ENCODE measurements around the gene COL23A1.

COL23A1 gene

DNA sequence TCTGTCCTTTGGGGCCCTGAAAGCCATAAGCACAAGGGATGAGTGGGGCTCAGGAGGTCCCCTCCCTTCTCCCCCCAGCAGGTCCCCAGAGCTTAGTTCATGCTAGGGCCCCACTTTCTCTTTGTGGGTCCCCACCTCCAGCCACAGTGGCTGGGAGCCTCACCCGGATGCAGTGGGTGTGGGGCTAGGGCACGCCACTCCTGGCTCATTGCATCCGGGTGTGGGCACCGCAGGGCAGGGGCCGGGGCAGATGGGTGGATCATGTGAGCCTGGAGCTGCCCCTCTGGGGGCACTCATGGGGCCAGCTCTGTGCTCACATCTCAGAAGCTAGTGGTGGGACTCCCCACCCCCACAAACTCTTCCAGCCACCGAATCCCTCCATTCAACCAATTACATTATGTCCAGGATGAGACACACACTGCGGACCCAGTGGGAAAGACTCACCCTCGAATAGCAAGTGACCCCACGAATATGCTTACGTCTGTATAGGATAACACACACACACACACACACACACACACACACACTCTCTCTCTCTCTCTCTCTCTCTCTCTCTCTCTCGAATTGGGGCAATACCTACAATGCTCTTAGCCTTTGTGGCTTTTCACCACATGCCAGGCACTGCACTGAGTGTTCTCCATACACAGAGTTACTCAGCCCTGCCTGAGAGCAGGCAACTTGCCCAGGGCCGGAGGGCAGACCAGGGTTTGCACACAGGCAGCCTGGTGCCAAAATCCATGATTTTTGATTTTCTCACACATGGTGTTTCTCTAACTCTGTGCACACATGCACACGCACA is 340.8 kb downstream of the COL23A1 start:
- Histone ChIP-seq H3K27me3 (ENCODE audit: control insufficient read depth in 5 of 5, insufficient read depth in 4 of 5, low read length in 5 of 5) (no peaks in the 10 kb centered on the region), H3K36me3 (ENCODE audit: control insufficient read depth in 5 of 5, insufficient read depth in 5 of 5, low read length in 5 of 5) (no peaks in the 10 kb centered on the region), H3K9me3 (ENCODE audit: control insufficient read depth in 5 of 5, low read length in 5 of 5) (no peaks in the 10 kb centered on the region), H3K4me3 (ENCODE audit: low read depth in 1 of 5, low read length in 5 of 5) (no peak overlapping the region), H3K4me1 (ENCODE audit: control insufficient read depth in 5 of 5, insufficient read depth in 5 of 5, low read length in 5 of 5) (peaks cover 0 to 15% (median 0%) of the 10 kb centered on the region in 5 donors), H3K9ac (ENCODE audit: low read length in 5 of 5) (no peak overlapping the region), H3K27ac (ENCODE audit: low read depth, low read length) (no peak overlapping the region)

DNA sequence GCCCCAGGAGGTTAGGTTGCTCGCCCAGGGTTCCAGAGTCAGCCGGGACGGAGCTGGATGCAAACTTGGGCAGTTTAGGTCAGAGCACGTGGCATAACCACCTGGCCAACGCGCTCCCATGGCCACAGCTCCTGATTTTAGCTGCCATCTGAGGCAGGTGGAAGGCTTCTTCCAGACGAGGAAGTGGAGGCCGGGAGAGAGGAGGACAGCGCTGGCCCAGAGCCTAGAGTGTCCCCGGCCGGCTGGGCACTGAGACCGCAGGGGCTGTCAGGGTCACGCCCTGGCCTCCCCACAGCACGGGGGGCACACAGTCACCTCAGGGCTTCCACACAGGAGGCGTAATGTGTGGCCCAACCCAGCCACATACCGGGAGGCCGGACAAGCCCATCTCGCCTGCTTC is 341.4 kb downstream of the COL23A1 start:
- Histone ChIP-seq H3K9me3 (ENCODE audit: control insufficient read depth in 5 of 5, low read length in 5 of 5) (no peaks in the 10 kb centered on the region), H3K4me3 (ENCODE audit: low read depth in 1 of 5, low read length in 5 of 5) (no peak overlapping the region), H3K9ac (ENCODE audit: low read length in 5 of 5) (no peak overlapping the region), H3K4me1 (ENCODE audit: control insufficient read depth in 5 of 5, insufficient read depth in 5 of 5, low read length in 5 of 5) (peaks cover 0 to 15% (median 0%) of the 10 kb centered on the region in 5 donors), H3K27ac (ENCODE audit: low read depth, low read length) (no peak overlapping the region), H3K36me3 (ENCODE audit: control insufficient read depth in 5 of 5, insufficient read depth in 5 of 5, low read length in 5 of 5) (no peaks in the 10 kb centered on the region), H3K27me3 (ENCODE audit: control insufficient read depth in 5 of 5, insufficient read depth in 4 of 5, low read length in 5 of 5) (no peaks in the 10 kb centered on the region)

GRCh38 chr5:178247481-178248456 is 342.4 kb downstream of the COL23A1 start:
- H3K4me1 ChIP-seq (ENCODE audit: control insufficient read depth in 5 of 5, insufficient read depth in 5 of 5, low read length in 5 of 5) = peaks cover 0 to 15% (median 0%) of the 10 kb centered on the region in 5 donors
- H3K9ac ChIP-seq (ENCODE audit: low read length in 5 of 5) = no peak overlapping the region
- no peaks in the 10 kb centered on the region for H3K36me3 ChIP-seq (ENCODE audit: control insufficient read depth in 5 of 5, insufficient read depth in 5 of 5, low read length in 5 of 5)
- no peaks in the 10 kb centered on the region for H3K9me3 ChIP-seq (ENCODE audit: control insufficient read depth in 5 of 5, low read length in 5 of 5)
- no peaks in the 10 kb centered on the region for H3K27me3 ChIP-seq (ENCODE audit: control insufficient read depth in 5 of 5, insufficient read depth in 4 of 5, low read length in 5 of 5)
- no peak overlapping the region for H3K4me3 ChIP-seq (ENCODE audit: low read depth in 1 of 5, low read length in 5 of 5)
- no peak overlapping the region for H3K27ac ChIP-seq (ENCODE audit: low read depth, low read length)

- H3K36me3 ChIP-seq (ENCODE audit: control insufficient read depth in 5 of 5, insufficient read depth in 5 of 5, low read length in 5 of 5) = no peaks in the 10 kb centered on the region
- no peaks in the 10 kb centered on the region for H3K27me3 ChIP-seq (ENCODE audit: control insufficient read depth in 5 of 5, insufficient read depth in 4 of 5, low read length in 5 of 5)
- H3K27ac ChIP-seq (ENCODE audit: low read depth, low read length) = no peak overlapping the region
- no peak overlapping the region for H3K9ac ChIP-seq (ENCODE audit: low read length in 5 of 5)
- H3K4me3 ChIP-seq (ENCODE audit: low read depth in 1 of 5, low read length in 5 of 5) = no peak overlapping the region
- H3K4me1 ChIP-seq (ENCODE audit: control insufficient read depth in 5 of 5, insufficient read depth in 5 of 5, low read length in 5 of 5) = peaks cover 0 to 15% (median 2%) of the 10 kb centered on the region in 5 donors
- no peaks in the 10 kb centered on the region for H3K9me3 ChIP-seq (ENCODE audit: control insufficient read depth in 5 of 5, low read length in 5 of 5)
Measured at GRCh38 chr5:178246624-178247279, 343.4 kb downstream of the COL23A1 start.

DNA sequence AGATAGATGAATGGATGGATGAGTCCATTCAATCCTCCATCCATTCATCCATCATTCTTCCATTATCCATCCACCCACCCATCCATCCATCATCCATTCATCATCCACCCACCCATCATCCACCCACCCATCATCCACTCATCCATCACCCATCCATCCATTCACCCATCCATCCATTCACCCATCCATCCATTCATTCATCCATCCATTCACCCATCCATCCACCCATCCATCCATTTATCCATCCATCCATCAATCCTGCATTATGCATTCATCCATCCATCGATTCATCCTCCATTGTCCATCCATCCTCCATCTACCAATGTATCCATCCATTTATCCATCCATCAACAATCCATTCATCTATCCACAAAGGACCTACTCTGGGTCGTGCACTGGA is 344.8 kb downstream of the COL23A1 start:
- Histone ChIP-seq H3K9ac (ENCODE audit: low read length in 5 of 5) (no peak overlapping the region), H3K36me3 (ENCODE audit: control insufficient read depth in 5 of 5, insufficient read depth in 5 of 5, low read length in 5 of 5) (no peaks in the 10 kb centered on the region), H3K27ac (ENCODE audit: low read depth, low read length) (no peak overlapping the region), H3K9me3 (ENCODE audit: control insufficient read depth in 5 of 5, low read length in 5 of 5) (no peaks in the 10 kb centered on the region), H3K4me3 (ENCODE audit: low read depth in 1 of 5, low read length in 5 of 5) (no peak overlapping the region), H3K4me1 (ENCODE audit: control insufficient read depth in 5 of 5, insufficient read depth in 5 of 5, low read length in 5 of 5) (peaks cover 0 to 27% (median 12%) of the 10 kb centered on the region in 5 donors), H3K27me3 (ENCODE audit: control insufficient read depth in 5 of 5, insufficient read depth in 4 of 5, low read length in 5 of 5) (no peaks in the 10 kb centered on the region)

DNA sequence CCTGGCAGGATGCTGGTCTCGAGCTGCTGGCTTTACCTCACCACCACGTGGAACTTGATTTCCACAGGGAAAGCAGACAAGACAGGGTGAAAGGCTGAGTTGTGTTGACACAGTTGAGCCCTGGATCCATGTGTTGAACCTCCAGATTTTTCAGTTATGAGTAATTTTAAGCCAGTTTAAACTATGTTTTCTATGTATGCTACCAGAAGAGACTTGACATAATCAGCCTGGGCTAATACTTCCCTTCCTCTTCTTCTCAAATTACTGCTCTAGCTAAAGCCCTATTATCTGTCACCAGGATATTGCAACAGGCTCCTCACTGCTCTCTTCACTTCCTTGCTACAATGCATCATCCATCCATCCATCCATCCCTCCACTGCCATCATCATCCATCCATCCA is 345.6 kb downstream of the COL23A1 start:
- Histone ChIP-seq H3K27me3 (ENCODE audit: control insufficient read depth in 5 of 5, insufficient read depth in 4 of 5, low read length in 5 of 5) (no peaks in the 10 kb centered on the region), H3K9me3 (ENCODE audit: control insufficient read depth in 5 of 5, low read length in 5 of 5) (no peaks in the 10 kb centered on the region), H3K9ac (ENCODE audit: low read length in 5 of 5) (no peak overlapping the region), H3K4me1 (ENCODE audit: control insufficient read depth in 5 of 5, insufficient read depth in 5 of 5, low read length in 5 of 5) (peaks cover 0 to 30% (median 17%) of the 10 kb centered on the region in 5 donors), H3K27ac (ENCODE audit: low read depth, low read length) (no peak overlapping the region), H3K36me3 (ENCODE audit: control insufficient read depth in 5 of 5, insufficient read depth in 5 of 5, low read length in 5 of 5) (no peaks in the 10 kb centered on the region), H3K4me3 (ENCODE audit: low read depth in 1 of 5, low read length in 5 of 5) (no peak overlapping the region)

- Histone ChIP-seq H3K27ac (ENCODE audit: low read depth, low read length) (no peak overlapping the region), H3K36me3 (ENCODE audit: control insufficient read depth in 5 of 5, insufficient read depth in 5 of 5, low read length in 5 of 5) (no peaks in the 10 kb centered on the region), H3K27me3 (ENCODE audit: control insufficient read depth in 5 of 5, insufficient read depth in 4 of 5, low read length in 5 of 5) (no peaks in the 10 kb centered on the region), H3K9me3 (ENCODE audit: control insufficient read depth in 5 of 5, low read length in 5 of 5) (no peaks in the 10 kb centered on the region), H3K4me1 (ENCODE audit: control insufficient read depth in 5 of 5, insufficient read depth in 5 of 5, low read length in 5 of 5) (peaks cover 0 to 45% (median 15%) of the 10 kb centered on the region in 5 donors), H3K4me3 (ENCODE audit: low read depth in 1 of 5, low read length in 5 of 5) (no peak overlapping the region), H3K9ac (ENCODE audit: low read length in 5 of 5) (no peak overlapping the region)
Measured at GRCh38 chr5:178242416-178242815, 347.8 kb downstream of the COL23A1 start.

GRCh38 chr5:178241688-178242231 is 348.4 kb downstream of the COL23A1 start:
- no peak overlapping the region for H3K27ac ChIP-seq (ENCODE audit: low read depth, low read length)
- H3K9ac ChIP-seq (ENCODE audit: low read length in 5 of 5) = no peak overlapping the region
- H3K4me3 ChIP-seq (ENCODE audit: low read depth in 1 of 5, low read length in 5 of 5) = no peak overlapping the region
- H3K27me3 ChIP-seq (ENCODE audit: control insufficient read depth in 5 of 5, insufficient read depth in 4 of 5, low read length in 5 of 5) = no peaks in the 10 kb centered on the region
- peaks cover 0 to 52% (median 18%) of the 10 kb centered on the region in 5 donors for H3K4me1 ChIP-seq (ENCODE audit: control insufficient read depth in 5 of 5, insufficient read depth in 5 of 5, low read length in 5 of 5)
- H3K36me3 ChIP-seq (ENCODE audit: control insufficient read depth in 5 of 5, insufficient read depth in 5 of 5, low read length in 5 of 5) = no peaks in the 10 kb centered on the region
- H3K9me3 ChIP-seq (ENCODE audit: control insufficient read depth in 5 of 5, low read length in 5 of 5) = no peaks in the 10 kb centered on the region

GRCh38 chr5:178241231-178241663 is 348.9 kb downstream of the COL23A1 start:
- Histone ChIP-seq H3K27me3 (ENCODE audit: control insufficient read depth in 5 of 5, insufficient read depth in 4 of 5, low read length in 5 of 5) (no peaks in the 10 kb centered on the region), H3K4me3 (ENCODE audit: low read depth in 1 of 5, low read length in 5 of 5) (no peak overlapping the region), H3K27ac (ENCODE audit: low read depth, low read length) (no peak overlapping the region), H3K9ac (ENCODE audit: low read length in 5 of 5) (peak overlapping the region in 1 of 5 donors; percentile 6), H3K9me3 (ENCODE audit: control insufficient read depth in 5 of 5, low read length in 5 of 5) (no peaks in the 10 kb centered on the region), H3K36me3 (ENCODE audit: control insufficient read depth in 5 of 5, insufficient read depth in 5 of 5, low read length in 5 of 5) (no peaks in the 10 kb centered on the region), H3K4me1 (ENCODE audit: control insufficient read depth in 5 of 5, insufficient read depth in 5 of 5, low read length in 5 of 5) (peaks cover 0 to 57% (median 23%) of the 10 kb centered on the region in 5 donors)
